Stimulated activated CD8-positive, alpha-beta memory T cell treated with anti-CD3 and anti-CD28 coated beads, Interleukin-7, amount 100 ng/mL, for 4 hours (primary cell): ENCODE data around the gene RPL21.
"Not testable (repeated sequence)": the region's sequence is repeated elsewhere in the genome, so short reads cannot be mapped to it uniquely, and the experiment has no call there.

Experiments
- DNase-seq, 2 donors: peaks; one replicate each; pipeline ENCODE4 v3.0.0-alpha.2; 2020; ENCODE audit warnings: low read depth in 2 of 2

RPL21 gene

DNA sequence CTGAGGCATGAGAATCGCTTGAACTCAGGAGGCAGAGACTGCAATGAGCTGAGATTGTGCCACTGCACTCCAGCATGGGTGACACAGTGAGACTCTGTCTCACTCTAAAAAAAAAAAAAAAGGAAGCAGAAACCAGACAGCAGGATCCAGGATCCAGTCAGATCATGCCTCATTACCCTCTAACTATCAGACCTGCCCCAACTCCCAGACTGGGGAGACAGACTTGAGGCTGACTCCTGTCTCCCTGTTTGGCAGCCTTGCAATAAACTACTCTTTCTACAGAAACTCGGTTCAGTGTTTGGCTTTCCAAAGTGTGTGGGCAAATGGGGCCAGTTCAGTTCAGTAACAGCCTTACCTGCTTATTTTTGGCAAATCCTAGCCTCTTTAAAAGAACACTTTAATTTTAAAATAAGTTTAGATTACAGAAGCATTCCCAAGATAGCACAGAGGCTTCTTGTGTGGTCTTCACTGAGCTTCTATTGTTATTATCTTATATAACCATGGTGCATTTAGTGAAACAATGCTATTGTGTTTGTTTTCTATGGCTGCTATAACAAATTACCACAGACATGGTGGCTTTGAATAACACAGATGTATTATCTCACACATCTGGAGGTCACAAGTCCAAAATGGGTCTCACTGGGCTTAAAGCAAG is 37.8 kb downstream of the RPL21 start:
- DNase-seq: no peak

- no peak for DNase-seq
Observed at GRCh38 chr13:27290715-27291114, 39.4 kb downstream of the RPL21 start.

- not testable (repeated sequence) for DNase-seq
Observed at GRCh38 chr13:27291967-27292366, 40.6 kb downstream of the RPL21 start.

DNA sequence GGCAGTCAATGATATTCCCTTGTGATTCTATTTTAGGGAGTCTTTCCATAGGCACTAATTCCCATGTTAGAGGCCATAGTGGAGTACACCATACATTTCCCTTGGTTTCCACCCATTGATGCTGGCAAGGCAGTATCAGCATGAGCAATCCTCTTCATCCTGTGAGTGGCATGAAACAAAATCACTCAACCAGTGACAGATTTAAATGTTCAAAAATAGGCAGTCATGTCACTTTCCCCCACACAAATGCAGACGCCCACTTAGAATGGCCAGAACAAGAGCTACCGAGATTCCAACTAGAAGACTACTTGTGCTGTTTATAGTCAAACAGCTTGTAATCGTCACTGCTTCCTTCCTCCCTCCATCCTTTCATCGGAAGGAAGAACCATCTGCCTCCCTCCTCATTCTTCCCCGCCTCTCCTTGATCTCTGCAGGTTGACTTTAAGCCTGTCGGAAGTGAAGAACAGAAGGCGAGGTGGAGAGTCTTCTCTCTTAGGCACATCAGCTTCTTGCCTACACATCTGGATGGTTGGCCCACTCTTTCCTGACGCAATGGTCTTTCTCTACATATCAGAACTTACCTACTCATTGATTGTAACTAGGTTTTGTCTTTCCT is 41.8 kb downstream of the RPL21 start:
- no peak for DNase-seq

GRCh38 chr13:27293873-27294515 is 42.6 kb downstream of the RPL21 start:
- no peak for DNase-seq

DNA sequence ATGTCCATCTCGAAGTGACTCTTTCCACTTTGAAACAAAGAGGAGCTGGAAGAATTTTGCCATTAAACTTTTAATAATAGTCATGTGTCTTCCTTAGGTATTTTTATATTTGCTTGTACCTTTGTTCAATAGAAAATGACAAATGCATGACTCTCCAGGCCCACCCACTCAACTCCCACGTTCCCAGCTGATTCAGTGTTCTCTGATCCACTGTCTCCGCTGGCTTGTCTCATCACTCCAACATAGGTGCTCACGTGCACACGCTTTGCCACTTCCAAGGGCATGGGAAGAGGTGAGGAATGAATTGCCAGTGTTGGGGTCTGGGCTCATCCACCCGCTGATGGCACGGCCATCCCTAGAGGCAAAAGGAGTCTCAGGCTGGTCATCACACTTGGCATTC is 43.7 kb downstream of the RPL21 start:
- DNase-seq: no peak

DNA sequence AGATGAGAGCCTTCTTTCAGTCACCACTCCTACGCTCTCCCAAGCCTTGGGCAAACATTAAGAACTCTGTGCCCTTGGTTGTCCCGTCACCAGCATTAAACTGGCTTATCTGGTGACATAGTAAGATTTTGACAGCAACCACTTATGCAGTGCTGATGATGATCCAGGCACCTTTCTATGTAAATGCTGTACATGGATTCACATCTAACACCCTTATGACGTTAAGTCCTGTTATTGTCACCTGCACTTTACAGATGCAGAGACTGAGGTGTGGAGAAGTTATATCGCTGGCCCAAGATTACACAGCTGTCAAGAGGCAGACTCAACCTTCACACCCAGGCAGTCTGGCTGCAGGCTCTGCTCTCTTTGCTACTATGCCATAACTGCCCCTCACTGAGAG is 44.3 kb downstream of the RPL21 start:
- no peak for DNase-seq

GRCh38 chr13:27296496-27296895 is 45.1 kb downstream of the RPL21 start:
- no peak for DNase-seq

DNA sequence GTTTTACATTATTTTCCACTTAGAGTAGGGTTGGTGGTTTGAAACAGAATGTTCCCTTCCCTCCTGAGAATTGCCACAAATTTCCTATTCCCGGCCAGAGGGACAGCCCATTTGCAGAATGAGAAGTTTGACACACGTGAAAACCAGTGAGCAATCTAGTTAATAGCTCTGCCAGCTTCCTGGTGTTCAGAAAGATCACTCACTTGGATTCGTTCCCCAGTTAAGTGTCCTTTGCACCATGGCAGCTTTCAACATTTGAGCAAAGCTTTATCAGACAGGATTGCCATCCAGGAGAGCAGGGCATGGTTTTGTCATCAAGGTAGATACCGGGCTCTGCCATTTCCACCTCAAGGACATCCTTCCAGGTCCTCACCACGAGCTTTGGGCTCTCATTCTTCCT is 47.5 kb downstream of the RPL21 start:
- DNase-seq: no peak

GRCh38 chr13:27300406-27300805 is 49.0 kb downstream of the RPL21 start:
- DNase-seq: not testable (repeated sequence)

DNA sequence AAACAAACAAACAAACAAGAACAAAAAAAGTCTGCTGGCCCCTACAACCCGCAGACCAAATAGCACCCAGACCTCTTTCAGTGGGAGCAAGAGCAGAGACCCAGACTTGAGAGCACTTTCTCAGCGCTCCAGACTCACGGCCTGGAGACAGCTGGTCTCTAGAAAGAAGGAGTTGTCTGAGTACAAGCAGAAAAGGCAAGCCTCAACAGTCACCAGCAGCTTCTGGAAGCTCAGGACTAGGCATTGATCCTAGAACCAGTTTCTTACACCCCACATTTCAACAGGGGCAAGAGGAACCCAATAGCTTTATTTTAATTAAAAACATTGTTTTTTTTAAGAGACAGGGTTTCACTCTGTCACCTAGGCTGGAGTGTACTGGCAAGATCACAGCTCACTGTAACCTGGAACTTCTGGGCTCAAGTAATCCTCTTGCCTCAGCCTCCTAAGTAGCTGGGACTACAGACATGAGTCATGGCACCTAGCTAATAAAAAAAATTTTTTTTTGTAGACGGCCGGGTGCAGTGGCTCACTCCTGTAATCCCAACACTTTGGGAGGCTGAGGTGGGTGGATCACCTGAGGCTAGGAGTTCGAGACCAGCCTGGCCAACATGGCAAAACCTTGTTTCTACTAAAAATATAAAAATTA is 49.7 kb downstream of the RPL21 start:
- no peak for DNase-seq

- DNase-seq: no peak
Observed at GRCh38 chr13:27302643-27303262, 51.4 kb downstream of the RPL21 start.

GRCh38 chr13:27304099-27304498 is 52.7 kb downstream of the RPL21 start:
- no peak for DNase-seq

DNA sequence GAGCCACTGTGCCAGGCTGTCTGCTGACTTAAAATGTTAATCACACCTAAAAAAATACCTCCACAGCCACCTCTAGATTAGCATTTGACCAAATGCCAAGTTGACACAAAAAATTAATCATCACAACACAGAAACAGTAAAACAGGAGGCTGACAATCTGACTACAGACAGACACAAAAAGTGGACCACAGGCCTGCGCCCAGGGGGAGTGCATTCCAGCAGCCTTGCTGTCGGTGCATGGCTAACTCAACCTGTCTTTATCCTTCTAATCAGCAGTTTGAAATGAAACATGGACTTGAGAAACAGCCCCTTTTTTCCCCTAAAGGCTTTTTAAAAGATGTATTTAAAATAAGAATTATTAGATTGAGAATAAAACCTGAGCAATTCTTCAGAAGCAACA is 53.3 kb downstream of the RPL21 start:
- no peak for DNase-seq
